ENCODE measurements around the gene CCL24. TPM values are rescaled to one million over a fixed set of nuclear protein-coding genes. Genes with fewer than 3 reads are reported as not detected.
"Not testable (repeated sequence)": the region's sequence is repeated elsewhere in the genome, so short reads cannot be mapped to it uniquely, and the experiment has no call there.

Gene CCL24
- total RNA-seq, 1 donor from 2014 or later: 4.1 TPM

- intact Hi-C loops (cut with DNase I): no loop called here
- ATAC-seq (no peak), DNase-seq (no peak)
- Histone ChIP-seq H3K9me3 (no peaks in the 10 kb centered on the region), H3K27me3 (ENCODE audit: low read depth) (no peaks in the 10 kb centered on the region), H3K4me3 (no peak overlapping the region), H3K27ac (no peak overlapping the region), H3K4me1 (no peaks in the 10 kb centered on the region), H3K36me3 (no peaks in the 10 kb centered on the region)
- TF ChIP-seq, protein P1, sequence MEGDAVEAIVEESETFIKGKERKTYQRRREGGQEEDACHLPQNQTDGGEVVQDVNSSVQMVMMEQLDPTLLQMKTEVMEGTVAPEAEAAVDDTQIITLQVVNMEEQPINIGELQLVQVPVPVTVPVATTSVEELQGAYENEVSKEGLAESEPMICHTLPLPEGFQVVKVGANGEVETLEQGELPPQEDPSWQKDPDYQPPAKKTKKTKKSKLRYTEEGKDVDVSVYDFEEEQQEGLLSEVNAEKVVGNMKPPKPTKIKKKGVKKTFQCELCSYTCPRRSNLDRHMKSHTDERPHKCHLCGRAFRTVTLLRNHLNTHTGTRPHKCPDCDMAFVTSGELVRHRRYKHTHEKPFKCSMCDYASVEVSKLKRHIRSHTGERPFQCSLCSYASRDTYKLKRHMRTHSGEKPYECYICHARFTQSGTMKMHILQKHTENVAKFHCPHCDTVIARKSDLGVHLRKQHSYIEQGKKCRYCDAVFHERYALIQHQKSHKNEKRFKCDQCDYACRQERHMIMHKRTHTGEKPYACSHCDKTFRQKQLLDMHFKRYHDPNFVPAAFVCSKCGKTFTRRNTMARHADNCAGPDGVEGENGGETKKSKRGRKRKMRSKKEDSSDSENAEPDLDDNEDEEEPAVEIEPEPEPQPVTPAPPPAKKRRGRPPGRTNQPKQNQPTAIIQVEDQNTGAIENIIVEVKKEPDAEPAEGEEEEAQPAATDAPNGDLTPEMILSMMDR (IDR thresholded peaks at IDR 0.05): no peak
Observed at GRCh38 chr7:75830978-75831377, 17.4 kb upstream of the CCL24 start.

DNA sequence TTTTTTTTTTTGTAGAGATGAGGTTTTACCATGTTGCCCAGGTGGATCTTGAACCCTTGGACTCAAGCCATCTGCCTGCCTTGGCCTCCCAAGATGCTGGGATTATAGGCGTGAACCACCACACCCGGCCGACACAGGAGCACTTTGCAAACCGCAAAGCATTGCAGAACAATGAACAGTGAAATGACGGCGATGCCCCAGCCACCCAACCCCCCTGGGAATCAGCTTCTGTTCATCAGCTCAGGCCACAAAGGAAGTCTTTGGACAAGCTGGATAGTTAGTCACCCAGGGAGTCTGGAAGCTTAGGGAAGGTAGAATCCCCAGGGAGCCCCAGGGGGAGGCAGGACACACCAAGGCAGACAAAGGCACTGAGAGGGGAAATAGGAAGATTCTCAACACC is 16.1 kb upstream of the CCL24 start:
- H3K36me3 ChIP-seq; H3K27ac ChIP-seq; H3K27me3 ChIP-seq (ENCODE audit: low read depth); H3K4me1 ChIP-seq; intact Hi-C loops (cut with DNase I); DNase-seq; H3K4me3 ChIP-seq; H3K9me3 ChIP-seq: not testable (repeated sequence)
- ATAC-seq: peak in 1 of 2 donors; percentile 10

DNA sequence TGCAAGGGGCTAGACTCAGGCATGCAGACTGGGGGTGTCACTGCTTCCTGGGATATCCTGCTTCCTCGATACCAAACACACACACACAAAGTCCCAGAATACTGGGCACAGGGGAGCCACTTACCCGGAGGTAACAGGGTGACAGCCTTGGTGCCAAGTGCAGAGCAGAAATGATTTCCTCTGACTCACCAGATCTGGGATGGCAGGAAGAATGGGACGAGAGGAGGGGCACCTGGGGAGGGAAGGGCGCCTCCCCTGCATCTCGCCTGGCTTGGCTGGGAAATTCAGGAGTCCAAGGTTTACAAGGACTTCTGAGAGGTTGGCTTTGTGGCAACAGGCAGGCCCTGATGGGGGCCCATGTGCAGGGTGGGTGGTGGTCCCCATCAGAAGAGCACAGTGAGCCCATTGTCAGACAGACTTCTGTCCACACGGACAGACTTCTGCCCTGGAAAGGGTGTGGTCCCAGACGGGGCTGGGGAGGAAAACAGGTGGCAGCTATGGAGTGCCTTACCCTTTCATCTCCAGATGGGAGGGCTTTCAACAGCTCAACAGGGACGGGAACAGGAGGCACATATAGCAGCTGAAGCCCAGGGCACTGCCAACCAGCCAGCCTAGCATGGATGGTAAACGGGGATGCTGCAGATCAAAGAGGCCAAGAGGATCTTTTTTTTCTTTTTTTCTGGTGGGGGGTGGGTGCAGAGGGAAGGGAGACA is 9.7 kb upstream of the CCL24 start:
- intact Hi-C loops (cut with DNase I): no loop called here
- no peaks in the 10 kb centered on the region for H3K27me3 ChIP-seq (ENCODE audit: low read depth)
- no peak overlapping the region for H3K4me3 ChIP-seq
- no peak for ATAC-seq
- no peak for DNase-seq
- TF ChIP-seq, protein P1 (IDR thresholded peaks at IDR 0.05): no peak
- H3K9me3 ChIP-seq: no peaks in the 10 kb centered on the region
- no peaks in the 10 kb centered on the region for H3K4me1 ChIP-seq
- H3K36me3 ChIP-seq: no peaks in the 10 kb centered on the region
- H3K27ac ChIP-seq: no peak overlapping the region

DNA sequence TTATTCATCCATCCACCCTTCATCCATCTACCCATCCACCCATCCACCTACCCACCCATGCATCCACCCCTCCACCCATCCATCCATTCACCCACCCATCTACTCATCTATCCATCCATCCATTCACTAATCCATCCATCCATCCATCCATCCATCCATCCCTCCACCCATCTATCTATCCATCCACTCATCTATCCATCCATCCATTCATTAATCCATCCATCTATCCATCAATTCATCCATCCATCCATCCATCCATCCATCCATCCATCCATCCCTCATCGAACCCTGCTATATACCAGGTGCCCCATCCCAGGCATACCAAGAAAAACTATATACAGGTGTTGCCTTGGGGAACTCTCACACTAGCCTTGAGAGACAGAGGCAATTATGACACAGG is 7.1 kb upstream of the CCL24 start:
- intact Hi-C loops (cut with DNase I): no loop called here
- TF ChIP-seq, protein P1 (IDR thresholded peaks at IDR 0.05): no peak
- no peaks in the 10 kb centered on the region for H3K36me3 ChIP-seq
- no peak overlapping the region for H3K27ac ChIP-seq
- no peaks in the 10 kb centered on the region for H3K27me3 ChIP-seq (ENCODE audit: low read depth)
- H3K4me3 ChIP-seq: no peak overlapping the region
- DNase-seq (no peak), ATAC-seq (no peak)
- H3K9me3 ChIP-seq: no peaks in the 10 kb centered on the region
- no peaks in the 10 kb centered on the region for H3K4me1 ChIP-seq

DNA sequence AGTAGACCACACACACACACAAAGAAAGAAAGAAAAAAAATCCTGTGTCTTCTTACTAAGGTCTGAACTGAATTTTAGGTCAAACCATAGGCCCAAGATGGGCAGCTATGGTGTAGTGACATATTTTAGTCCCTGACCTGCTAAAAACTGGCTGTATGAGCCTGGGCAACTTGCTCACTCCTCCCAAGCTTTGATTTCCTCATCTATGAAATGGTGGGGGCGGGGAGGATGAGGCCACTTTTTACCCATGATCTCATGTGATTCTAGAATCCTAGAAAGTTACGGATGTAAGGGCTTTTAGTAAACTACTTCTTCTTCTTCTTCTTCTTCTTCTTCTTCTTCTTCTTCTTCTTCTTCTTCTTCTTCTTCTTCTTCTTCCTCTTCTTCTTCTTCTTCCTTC is 6.1 kb upstream of the CCL24 start:
- ATAC-seq (peak in 1 of 2 donors; percentile 59), DNase-seq (peak; percentile 62)
- H3K36me3 ChIP-seq: no peaks in the 10 kb centered on the region
- no peaks in the 10 kb centered on the region for H3K4me1 ChIP-seq
- H3K27ac ChIP-seq: no peak overlapping the region
- H3K27me3 ChIP-seq (ENCODE audit: low read depth): no peaks in the 10 kb centered on the region
- no peak overlapping the region for H3K4me3 ChIP-seq
- no peaks in the 10 kb centered on the region for H3K9me3 ChIP-seq
- TF ChIP-seq, protein P1 (IDR thresholded peaks at IDR 0.05): no peak
- intact Hi-C loops (cut with DNase I): no loop called here

GRCh38 chr7:75818472-75818871 is 4.9 kb upstream of the CCL24 start:
- H3K27me3 ChIP-seq (ENCODE audit: low read depth): no peaks in the 10 kb centered on the region
- intact Hi-C loops (cut with DNase I): no loop called here
- no peak for ATAC-seq

More at GRCh38 chr7:75818472-75818871, 4.9 kb upstream of the CCL24 start:
- Histone ChIP-seq H3K4me3 (no peak overlapping the region), H3K27ac (no peak overlapping the region), H3K4me1 (no peaks in the 10 kb centered on the region), H3K36me3 (no peaks in the 10 kb centered on the region), H3K9me3 (no peaks in the 10 kb centered on the region)
- TF ChIP-seq, protein P1 (IDR thresholded peaks at IDR 0.05): no peak
- DNase-seq: no peak
